ENCODE measurements around the gene PTPRO.

DNA sequence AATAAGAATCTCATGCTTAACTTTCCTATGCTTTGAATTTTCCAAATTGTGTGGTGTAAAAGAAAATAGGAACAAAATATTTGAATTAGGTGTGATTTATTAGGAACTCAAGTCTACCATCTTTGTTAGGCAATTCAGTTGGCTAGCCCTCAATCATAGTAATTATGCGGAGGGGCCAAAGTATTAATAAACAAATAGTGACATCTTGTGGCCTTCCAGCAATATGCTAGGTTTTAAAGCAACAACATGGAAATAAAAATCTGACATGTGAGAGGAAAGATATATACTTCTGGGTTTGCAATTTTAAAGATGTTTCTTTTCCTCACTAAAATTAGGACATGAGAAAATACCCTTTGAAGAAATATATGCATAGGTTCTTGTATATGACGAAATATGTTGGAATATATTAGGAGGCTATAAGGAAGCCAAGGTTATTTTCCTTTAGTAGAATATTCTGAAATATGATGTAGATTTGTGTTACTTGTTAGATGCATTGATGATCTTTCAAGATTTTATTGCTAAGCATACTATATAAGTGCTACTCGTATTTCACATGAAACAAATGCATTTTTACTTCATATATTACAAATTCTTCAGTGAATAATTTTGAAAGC, 200.4 kb downstream of the PTPRO start:
- TF ChIP-seq, protein P1, sequence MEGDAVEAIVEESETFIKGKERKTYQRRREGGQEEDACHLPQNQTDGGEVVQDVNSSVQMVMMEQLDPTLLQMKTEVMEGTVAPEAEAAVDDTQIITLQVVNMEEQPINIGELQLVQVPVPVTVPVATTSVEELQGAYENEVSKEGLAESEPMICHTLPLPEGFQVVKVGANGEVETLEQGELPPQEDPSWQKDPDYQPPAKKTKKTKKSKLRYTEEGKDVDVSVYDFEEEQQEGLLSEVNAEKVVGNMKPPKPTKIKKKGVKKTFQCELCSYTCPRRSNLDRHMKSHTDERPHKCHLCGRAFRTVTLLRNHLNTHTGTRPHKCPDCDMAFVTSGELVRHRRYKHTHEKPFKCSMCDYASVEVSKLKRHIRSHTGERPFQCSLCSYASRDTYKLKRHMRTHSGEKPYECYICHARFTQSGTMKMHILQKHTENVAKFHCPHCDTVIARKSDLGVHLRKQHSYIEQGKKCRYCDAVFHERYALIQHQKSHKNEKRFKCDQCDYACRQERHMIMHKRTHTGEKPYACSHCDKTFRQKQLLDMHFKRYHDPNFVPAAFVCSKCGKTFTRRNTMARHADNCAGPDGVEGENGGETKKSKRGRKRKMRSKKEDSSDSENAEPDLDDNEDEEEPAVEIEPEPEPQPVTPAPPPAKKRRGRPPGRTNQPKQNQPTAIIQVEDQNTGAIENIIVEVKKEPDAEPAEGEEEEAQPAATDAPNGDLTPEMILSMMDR (IDR thresholded peaks at IDR 0.05): peak in 4 of 7 experiments; percentile 16 to 50 (median 40)
- no peak for TF ChIP-seq POLR2AphosphoS5 (IDR thresholded peaks at IDR 0.05)
